Tongue (tissue), 2 donors: ENCODE measurements around the gene NRGN. TPM values are rescaled to one million over a fixed set of nuclear protein-coding genes. Genes with fewer than 3 reads are reported as not detected.
A peak's percentile ranks its signal among the peaks of the same experiment; 100 is the strongest.

Source experiments
- DNase-seq: peaks from one replicate; pipeline ENCODE4 v3.0.0-alpha.2; 2015
- total RNA-seq: library from RNA; depleted of rRNA; stranded (reverse); fragments of >200 nt; gene quantifications from one replicate; pipeline ENCODE4 v1.2.3, GENCODE V29; 2014

The NRGN gene
- total RNA-seq, 1 donor from 2014 or later, result 2.9 TPM

DNA sequence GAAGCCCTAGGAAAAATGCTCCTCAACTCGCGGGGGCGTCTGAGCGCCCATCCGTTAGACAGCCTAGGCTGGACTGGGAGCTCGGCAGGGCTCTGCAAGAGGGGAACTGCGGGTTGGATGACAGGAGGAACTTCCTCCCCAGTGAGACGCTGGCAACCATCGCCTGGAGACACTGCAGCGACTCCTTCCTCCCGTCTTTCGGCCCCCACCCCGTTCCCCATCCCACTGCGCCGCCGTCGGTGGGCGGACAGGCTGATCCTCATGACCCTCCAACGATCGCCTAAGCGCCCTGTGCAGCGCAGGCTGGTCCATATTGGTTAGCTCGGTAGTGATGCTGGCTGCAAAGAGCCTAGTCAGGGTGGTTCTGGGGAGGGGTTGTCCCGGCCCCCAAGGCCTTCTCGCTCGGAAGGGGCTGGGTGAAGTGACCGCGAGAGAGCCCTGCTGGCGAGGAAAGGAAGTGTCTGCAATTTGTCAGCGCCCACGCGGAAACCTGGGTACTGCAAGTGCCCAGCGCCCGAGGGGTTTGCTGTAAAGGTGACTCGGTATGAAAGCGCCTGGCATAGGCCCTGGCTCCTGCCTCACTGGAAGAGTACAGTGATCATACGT is 638 bp downstream of the NRGN start:
- DNase-seq, result no peak

DNA sequence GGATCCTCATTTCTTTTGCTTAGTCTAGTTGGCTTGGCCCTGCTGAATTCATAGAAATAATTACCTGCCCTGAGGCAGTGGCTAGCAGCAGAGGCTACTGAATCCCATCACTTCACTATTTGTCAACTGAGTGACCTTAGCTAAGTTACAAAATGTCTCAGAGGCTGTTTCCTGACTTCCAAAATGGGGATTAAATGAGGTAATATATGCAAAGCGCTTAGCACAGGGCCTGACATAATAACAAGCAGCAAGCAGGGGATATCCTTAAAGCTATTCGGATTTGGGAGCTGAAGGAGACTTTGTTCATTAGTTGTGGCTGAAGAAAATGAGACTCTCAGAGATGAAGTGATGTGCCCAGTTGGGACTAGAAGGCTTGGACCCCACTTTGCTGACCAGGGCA is 2.8 kb downstream of the NRGN start:
- DNase-seq, result no peak

DNA sequence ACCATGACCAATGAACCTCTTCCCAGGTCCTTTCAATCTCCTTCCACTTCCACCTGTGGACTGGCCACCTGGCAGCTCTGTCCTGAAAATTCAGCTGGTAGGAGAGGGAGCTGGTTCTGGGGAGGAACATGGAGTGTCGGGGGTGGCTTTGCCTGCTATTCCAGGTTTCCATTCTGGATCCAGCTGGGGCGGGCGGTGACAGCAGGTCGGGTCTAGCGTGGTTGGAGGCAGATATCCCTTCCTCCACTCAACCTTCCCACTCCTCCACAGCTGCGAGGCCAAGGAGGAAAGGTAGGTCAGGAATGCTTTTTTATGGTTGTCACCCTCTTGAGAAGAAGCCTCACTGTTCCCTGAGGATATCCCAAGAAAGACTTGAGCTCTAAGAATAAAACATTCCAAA is 3.3 kb downstream of the NRGN start:
- no peak for DNase-seq

DNA sequence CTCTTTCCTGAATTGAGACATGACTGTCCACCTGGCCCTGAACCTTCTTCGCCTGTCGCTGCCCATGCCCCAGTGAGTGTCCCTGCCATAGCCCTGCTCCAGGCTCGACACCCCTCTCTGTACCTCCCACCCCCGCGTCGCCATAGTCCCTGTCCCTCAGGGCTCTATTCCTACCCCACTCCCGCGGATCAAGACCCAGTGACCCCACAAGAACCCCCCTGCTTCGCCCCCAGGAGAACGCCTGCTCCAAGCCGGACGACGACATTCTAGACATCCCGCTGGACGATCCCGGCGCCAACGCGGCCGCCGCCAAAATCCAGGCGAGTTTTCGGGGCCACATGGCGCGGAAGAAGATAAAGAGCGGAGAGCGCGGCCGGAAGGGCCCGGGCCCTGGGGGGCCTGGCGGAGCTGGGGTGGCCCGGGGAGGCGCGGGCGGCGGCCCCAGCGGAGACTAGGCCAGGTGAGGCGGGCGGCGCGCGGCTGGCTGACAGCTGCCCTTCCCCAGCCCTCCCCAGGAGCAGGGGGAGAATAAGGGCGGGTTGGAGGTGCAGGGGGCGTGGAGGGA is 5.6 kb downstream of the NRGN start:
- DNase-seq, result no peak

DNA sequence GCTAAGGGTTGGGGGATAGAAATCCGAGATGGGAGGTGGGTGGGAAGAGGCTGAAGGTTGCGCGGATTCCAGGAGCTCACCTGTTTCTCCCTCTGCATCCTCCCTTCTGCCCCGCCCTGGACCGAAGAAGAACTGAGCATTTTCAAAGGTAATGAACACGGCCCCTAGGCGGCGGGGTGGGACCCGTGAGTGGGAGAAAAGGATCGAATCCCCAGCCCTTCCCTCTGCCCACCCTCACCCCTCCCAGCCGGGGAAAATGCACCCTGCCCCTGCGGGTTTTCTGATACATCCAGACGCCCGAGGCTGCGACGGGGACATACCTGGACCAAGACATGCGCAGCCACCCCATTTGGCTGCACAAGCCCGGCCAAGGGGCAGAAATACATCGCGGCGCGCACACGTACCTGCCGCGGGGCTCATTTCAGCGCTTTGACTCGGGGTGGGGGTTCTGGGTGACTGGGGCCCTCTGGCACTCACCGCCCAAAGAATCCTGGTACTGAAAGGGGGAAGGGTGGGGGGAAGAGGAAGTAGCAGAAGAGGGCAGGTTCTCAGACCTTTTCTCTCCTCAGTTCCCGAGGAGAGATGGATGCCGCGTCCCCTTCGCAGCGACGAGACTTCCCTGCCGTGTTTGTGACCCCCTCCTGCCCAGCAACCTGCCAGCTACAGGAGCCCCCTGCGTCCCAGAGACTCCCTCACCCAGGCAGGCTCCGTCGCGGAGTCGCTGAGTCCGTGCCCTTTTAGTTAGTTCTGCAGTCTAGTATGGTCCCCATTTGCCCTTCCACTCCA is 6.3 kb downstream of the NRGN start:
- no peak for DNase-seq

DNA sequence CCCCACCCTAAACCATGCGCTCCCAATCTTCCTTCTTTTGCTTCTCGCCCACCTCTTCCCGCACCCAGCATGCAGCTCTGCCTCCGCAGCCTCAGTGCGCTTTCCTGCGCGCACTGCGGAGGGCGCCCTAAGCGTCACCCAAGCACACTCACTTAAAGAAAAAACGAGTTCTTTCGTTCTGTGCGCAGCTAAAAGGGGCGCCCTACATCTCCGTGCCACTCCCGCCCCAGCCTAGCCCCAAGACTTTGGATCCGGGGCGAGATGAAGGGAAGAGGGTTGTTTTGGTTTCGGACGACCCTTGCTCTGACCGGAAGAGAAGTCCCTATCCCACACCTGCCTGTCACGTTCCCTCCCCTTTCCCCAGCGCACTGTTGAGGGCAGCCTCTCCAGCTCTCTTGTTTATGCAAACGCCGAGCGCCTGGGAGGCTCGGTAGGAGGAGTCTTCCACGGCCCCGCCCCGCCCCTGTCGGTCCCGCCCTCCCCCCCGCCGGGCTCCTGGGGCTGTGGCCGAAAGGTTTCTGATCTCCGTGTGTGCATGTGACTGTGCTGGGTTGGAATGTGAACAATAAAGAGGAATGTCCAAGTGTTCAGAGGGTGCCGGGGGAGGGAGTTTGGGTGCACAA is 7.0 kb downstream of the NRGN start:
- peak; percentile 31 for DNase-seq

DNA sequence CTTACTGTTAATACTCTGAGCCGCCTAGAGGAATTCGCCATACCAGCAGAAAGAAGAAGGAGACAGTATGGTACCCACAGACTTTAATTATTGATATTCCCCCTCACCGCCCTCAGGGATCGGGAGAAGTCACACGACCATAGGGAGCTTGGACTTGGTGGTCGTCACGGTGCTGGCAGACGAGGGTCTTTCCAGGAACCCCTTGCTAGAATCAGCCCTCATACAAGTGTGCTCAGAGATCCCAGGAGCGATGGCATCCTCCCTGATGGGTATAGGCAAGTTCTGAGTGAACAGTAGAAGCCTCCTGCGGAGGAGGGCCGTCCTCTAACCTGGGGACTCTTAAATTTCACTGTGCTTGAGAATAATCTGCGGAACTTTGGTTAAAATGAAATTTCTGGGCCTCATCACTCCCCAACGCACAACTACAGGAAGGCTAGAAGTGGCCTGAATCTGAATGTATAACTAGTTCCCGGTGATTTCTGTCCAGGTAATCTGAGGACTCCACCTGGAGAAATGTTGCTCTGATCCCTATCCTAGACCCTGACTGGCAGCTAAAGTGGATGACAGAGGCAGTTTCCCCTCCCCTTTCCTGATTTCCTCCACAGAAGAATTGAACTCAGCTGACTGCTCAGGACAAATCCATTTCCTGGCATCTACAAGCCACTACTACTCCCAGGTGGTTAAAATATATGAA is 7.8 kb downstream of the NRGN start:
- no peak for DNase-seq

DNA sequence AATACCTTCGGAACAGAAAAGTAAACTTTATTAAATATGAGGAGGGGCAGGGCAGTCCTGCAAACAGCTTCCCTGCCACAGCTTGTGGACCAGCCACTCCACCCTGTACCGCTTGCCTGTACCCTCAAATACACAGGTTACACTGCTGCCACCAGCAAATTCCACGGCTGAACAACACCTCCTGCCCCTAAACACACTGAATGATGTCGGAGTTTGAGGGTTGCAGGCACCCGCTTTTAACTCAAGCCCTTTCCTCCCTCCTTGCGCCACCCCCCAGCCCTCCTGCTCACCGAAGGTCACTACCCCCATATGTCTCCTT is 8.3 kb downstream of the NRGN start:
- DNase-seq, result no peak

DNA sequence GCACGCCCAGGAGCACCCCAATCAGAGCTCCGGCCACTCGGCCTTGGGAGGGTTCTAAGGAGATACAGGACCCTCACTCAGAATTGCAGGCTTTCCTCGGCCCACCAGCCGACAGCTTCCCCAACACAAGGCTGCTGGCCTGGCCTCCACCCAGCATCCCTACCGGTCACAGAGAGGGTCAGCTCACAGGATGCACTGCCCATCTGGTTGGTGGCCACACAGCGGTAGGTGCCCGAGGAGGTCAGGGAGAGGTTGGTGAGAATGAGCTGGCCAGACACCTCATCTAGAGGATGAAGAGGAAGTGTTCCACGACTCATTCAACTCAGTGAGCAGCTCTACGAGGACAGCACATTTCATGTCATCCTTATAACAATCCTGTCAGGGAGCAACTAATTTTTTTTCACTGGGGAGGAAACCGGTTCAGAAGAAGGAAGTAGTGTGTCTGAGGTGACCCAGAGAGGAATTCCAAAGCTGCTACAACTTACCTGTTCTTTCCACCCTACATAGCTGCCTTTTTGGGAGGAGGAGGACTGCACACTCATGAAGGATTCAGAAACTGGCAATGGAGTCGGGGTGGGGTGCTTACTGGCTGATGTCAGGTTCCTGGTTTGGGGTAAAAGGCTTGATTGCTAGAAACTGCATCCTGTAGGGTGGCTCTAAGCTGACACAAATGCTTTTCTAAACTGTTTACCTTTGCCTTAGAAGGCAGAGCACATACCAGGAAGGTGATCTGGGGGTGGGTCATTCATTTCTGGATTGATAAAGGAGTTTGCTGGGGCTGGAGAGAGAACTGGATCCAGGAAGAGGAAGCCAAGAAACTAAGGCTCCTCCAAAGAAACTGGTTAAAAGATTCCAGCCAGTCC is 9.0 kb downstream of the NRGN start:
- no peak for DNase-seq

DNA sequence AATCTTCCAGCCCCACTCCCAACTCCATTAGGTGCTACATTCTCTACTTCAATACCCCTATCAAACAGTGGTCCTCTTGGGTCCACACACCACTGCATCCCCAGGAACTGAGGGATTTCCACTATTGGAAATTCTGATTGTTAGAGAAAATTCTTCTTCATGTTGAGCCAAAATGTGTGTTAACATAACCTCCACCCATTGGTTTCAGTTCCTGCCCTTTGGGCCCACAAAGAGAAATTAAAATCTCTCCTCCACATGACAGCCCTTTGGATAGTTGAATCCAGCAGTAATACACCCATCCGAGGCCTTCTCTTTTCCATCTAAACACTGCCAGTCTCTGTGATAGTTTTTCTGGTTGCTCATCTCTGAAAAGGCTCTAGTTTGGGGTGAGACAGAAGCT is 10.2 kb downstream of the NRGN start:
- no peak for DNase-seq

DNA sequence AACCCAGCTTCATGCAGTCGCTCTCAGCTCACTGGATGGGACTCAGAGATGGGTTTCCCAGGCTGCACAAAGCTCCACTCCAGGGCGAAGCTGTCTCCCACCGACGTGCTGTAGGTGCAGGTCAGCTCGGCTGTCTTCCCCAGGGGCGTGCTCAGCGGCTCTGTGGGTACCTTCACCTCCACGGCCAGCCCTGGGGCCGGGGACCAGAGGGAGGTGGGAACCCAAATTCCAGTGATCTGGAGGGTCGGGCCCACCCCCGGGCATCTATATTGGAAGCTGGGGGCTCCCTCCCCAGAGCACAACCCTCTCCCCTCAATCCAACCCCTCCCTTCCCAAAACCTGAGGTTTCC is 11.6 kb downstream of the NRGN start:
- DNase-seq, result no peak

DNA sequence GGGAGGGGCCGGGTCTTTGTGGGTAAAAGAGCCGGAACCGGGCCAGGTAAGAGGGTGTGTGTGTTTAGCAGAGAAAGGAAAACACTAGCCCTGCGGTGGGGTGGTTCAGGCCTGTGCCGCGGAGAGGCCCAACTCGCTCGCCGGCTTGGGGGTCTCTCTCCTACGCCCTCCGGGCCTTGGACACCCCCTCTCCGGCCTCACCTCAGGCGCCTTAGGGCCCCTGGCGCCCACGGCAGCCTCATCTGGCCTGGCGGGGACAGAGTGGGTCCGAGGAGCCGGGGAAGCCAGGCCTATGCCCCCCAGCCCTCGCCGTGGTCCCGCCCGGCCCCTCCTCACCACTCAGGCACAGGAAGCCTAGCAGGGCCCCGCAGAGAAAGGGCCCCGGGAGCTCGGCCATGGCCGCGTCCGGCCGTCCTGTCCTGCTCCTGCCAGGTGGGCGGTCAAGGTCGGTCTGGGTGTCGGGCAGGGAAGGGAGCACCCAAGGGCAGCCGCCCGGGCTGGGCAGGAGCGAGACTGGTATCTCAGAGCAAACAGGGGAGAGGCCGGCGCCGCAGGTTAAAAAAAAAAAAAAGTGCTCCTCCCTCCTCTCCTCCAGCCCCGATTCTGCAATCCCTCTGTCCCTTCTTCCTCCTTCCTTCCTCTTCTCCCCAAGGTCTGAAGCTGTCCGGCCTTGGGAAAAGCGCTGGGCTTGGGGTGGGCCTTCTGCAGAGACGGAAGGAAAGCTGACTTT is 12.2 kb downstream of the NRGN start, which contains the start of gene VSIG2:
Gene VSIG2, minus strand, starts transcription at position 515 of the 730 bp plus-strand sequence. Its CDS starts 118 bp downstream, at position 397.
- DNase-seq, result no peak

DNA sequence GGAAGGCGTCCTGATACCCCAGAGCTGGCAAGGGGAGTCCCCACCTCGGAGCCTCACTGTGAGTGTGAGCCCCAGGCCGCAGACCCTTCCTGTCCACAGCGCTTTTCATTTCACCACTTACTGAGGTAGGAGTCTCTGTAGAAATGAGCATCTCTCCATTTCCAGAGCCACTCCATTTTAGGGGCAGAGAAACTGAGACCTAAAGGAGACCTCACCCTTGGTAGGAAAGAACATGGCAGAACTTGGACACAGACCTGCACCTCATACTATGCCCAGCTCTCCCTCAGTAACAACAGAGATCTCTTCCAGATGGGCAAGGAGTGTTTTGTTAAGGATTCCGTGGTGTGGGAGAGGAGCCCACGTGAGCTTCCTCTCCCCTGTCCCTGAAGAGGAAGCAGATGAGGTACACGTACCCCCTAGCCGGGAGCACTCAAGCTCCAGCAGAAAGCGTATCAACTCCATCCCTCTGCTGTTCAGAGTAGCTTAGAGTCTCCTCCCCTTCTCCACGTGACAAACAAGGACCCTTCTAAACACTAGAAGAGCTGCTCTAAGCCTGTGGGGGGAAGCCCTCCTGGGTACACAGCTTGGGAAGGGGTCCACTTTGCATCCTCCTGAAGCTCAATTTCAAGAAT is 12.8 kb downstream of the NRGN start:
- no peak for DNase-seq

DNA sequence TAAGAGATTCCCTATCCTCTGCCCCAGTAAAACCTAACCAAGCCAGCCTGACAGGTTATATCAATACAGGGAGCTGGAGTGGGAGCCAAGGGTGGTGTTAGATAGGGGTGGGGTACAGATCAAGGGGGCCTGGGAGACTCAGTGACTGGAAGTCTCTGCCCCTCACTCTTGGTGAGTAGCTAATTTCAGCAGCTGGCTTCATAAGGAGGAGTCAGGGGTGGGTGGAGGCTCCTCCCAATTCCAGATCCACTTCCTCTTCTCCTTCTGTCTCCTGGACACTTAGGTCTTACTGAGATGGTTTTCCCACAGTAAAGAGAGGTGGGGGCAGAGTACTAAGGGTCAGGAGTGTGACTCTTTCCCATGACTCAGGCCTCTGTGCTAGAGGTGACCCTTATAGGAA is 13.5 kb downstream of the NRGN start:
- no peak for DNase-seq

DNA sequence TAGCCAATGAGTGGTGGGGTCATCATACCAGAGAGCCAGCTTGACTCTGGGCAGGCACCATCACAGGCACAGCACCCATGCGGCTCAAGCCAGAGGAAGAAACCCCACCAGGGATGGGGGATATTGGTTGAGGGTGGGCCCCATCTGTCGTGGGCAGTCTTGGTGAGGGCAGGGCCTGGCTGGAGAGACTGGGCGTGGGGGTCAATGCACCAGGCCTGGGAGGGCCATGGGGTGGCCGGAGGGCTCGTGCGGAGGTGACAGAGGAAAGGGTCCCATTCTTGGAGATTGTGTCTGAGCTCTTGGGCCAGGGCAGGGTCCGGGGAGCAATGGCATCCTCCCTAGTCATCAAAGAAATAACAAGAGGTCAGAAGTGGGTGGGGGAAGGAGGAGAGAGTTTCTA is 13.9 kb downstream of the NRGN start:
- DNase-seq, result no peak

DNA sequence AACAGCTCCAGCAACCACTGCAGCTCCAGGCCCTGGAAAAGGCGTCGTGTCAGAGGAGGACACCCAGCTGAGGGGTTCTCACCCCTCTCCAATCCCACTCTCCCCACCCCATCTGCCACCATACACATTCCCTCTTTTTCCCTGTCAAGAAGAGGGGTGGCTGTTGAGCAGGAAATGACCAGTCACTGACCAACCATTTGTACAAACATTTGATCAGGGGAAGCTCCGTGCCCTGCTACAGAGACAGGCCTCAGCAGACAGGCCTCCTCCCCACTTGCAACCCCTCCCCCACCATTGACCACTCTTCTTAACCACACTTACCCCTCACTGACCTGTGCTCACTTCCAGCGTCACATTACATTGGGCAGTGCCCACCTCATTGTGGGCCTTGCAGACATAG is 14.6 kb downstream of the NRGN start:
- DNase-seq, result no peak

DNA sequence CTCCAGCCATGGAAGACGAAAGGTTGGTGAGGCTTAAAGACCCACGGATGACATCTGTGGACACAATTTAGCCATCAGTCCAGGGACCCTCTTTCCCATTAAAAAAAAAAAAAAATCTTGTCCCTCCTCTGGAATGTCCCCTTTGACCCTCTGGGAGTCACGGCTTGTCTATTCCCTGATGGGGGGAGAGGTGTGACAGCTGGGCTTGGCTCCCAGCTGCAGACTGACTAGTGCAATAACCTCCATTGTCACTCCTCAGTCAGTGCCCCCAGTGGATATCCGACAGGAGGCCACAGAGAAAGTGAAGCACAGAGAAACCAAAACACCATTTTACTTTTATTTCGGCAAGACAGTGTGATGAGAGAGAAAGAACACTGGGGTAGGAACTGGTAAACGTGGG is 15.0 kb downstream of the NRGN start:
- DNase-seq, result no peak

DNA sequence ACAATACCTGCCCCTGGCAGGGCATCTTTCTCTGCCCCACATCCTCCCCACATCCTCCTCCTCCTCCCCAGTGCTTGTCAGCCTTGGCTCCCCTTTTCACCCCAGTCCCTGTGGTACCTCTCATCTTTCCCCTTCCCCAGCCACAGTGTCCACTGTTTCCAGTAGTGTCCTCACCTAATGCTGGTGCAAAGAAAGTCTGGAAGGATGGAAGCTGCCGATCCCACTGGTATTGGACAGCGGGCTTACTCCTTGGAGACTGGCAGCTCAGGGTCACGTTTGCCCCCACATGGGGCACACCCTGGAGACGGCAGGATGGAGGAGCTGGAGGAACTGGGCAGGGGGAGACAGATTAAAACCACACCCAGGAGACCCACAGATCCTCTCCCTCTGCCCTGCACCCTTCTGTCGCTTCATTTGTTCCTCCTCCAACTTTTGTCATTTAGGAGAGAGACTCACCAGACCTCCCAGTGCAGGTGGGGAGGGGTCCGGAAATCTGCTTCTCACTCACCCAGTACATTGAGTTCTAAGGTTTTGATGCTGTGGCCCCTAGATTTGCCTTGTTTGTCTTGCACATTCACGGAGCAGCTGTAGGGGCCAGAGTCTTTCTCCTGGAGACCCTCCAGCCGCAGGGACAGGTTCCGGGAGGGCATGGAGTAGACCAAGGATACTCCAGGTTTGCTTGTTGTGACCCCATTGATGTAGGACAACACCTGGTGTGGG is 16.5 kb downstream of the NRGN start:
- no peak for DNase-seq

DNA sequence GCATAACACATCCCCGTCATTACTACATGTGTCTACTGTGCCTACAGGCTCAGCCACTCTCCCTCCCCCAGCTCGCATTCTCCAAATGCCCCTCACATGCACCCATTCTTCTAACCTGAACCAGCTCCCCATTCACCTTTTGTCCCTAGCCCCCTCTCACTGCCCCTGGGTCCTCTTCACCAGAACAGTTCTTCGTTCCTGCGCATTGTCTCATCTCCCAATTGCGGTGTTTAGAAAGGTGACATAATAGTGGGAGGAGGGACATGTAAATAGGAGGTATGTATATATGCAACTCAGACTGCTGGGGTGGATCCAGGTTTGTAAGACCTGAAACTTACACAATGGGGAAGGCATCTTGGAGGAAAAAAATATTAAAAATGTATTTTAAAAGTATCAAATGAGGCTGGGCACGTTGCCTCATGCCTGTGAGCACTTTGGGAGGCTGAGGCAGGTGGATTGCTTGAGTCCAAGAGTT is 17.0 kb downstream of the NRGN start:
- no peak for DNase-seq

DNA sequence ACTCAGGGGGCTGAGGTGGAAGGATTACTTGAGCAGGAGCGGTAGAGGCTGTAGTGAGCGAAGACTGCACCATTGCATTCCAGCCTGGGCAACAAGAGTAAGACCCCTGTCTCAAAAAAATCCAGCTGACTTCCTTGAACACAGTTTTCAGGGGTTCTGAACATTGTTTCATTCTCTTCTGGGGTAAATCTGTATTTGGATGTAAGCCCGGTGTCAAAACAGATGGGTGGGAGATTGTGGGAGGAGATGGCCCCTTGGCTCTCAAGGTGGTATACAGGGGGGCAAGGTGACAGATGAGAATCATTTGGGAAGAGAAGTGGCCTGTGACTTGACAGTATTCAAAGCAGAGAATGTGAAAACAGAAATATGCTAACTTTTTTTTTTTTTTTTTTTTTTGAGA is 17.6 kb downstream of the NRGN start:
- DNase-seq, result no peak
